ENCODE measurements around the gene B4GALNT4. TPM values are rescaled to one million over a fixed set of nuclear protein-coding genes. Genes with fewer than 3 reads are reported as not detected.
"Not testable (repeated sequence)": the region's sequence is repeated elsewhere in the genome, so short reads cannot be mapped to it uniquely, and the experiment has no call there.

The B4GALNT4 gene
- total and polyA plus RNA-seq, 4 donors, result 0.15 to 0.42 (median 0.42) TPM; not detected in 1

DNA sequence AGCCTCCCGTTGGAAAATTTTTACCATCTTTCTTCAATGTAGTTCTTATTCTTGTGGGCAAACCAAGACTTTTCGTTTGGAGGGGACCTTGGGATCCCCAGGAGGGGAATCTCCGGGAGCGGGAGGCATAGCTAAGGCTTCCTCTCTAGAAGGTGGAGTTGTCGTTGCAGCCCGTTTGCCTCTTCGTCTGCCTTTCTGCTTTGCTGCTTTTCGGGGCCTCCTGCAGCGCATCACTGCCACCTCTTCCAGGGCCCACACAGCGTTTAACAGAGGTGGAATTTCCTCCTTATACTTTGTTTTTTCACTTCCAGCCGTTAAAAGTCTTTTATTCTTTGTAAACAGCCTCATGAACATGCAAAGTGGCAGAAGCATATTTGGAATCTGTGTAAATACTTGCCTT lies 45.1 kb upstream of the B4GALNT4 start (continued):
- TF ChIP-seq JUND (IDR thresholded peaks at IDR 0.05), result no peak
- no peak for TF ChIP-seq TAF1 (conservative IDR thresholded peaks at IDR 0.05)

DNA sequence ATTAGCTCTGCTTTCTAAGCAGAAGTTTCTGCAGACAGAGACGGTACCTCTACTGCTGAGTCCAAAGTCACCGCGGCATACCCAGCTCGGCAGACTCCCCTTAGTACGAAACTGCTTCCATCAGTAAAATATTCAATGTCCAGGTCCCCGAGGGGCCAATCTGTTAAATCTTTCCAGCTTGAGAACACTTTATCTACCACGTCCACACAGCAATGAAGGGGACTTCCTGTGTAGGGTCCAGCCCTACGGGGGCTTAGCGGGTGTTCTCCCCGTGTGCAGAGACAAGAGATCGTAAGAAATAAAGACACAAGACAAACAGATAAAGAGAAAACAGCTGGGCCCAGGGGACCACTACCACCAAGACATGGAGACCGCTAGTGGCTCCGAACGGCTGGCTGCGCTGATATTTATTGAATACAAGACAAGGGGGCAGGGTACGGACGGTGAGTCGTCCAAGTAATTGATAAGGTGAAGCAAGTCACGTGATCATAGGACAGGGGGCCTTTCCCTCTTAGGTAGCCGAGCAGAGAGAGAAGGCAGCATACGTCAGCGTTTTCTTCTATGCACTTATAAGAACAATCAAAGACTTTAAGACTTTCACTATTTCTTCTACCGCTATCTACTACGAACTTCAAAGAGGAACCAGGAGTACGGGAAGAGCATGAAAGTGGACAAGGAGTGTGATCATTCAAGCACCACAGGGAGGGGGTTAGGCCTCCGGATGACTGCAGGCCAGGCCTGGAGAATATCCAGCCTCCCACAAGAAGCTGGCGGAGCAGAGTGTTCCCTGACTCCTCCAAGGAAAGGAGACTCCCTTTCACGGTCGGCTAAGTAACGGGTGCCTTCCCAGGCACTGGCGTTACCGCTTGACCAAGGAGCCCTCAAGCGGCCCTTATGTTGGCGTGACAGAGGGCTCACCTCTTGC lies 44.4 kb upstream of the B4GALNT4 start:
- H3K27me3 ChIP-seq (ENCODE audit: control insufficient read depth in 4 of 4, insufficient read depth in 4 of 4, low read length in 3 of 4); H3K9me3 ChIP-seq (ENCODE audit: control insufficient read depth in 4 of 4, low read length in 3 of 4); DNase-seq (ENCODE audit: low spot score); H3K9ac ChIP-seq (ENCODE audit: low read depth in 1 of 2, low read length in 2 of 2); H3K36me3 ChIP-seq (ENCODE audit: control insufficient read depth in 4 of 4, insufficient read depth in 3 of 4, low read depth in 1 of 4, low read length in 3 of 4); H3K4me3 ChIP-seq (ENCODE audit: low read depth in 1 of 3, low read length in 3 of 3): not testable (repeated sequence)
- WGBS, result 74% methylated on average over 26 of the region's 34 CpGs
- H3K27ac ChIP-seq (ENCODE audit: low read depth in 1 of 2, low read length in 2 of 2), result peak overlapping the region; percentile 4 to 42
- peaks cover 0 to 17% (median 10%) of the 10 kb centered on the region in 4 donors for H3K4me1 ChIP-seq (ENCODE audit: control insufficient read depth in 4 of 4, insufficient read depth in 4 of 4, low read length in 3 of 4)

DNA sequence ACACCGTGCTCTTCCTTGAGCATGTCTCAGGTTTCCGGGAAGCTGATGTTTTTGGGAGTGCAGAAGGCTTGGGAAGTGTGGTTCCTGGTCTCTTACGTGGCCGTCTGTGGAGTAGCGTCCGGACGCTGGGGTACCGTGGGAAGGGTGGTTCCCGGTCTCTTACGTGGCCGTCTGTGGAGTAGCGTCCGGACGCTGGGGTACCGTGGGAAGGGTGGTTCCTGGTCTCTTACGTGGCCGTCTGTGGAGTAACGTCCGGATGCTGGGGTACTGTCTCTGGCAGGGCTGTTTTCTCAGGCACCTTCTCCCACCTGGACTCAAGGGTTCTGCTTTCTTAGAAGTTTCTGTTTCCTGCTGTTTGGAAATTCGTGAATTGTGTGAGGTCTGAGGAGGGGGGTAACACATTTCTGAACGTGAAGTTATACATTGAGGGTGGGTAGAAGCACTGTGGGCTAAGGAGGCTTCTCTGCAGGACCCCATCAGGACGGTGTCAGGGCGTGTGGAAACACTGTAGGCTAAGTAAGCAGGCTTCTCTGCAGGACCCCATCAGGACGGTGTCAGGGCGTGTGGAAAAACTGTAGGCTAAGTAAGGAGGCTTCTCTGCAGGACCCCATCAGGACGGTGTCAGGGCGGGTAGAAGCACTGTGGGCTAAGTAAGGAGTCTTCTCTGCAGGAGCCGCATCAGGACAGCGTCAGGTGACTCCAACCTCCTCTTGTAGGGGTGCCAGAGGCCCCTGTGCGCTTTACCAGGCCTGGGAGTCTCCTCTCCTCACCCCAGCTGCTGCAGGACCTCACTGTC lies 43.3 kb upstream of the B4GALNT4 start:
- Histone ChIP-seq H3K36me3 (ENCODE audit: control insufficient read depth in 4 of 4, insufficient read depth in 3 of 4, low read depth in 1 of 4, low read length in 3 of 4) (no peaks in the 10 kb centered on the region), H3K9ac (ENCODE audit: low read depth in 1 of 2, low read length in 2 of 2) (peak overlapping the region; percentile 11 to 57)

DNA sequence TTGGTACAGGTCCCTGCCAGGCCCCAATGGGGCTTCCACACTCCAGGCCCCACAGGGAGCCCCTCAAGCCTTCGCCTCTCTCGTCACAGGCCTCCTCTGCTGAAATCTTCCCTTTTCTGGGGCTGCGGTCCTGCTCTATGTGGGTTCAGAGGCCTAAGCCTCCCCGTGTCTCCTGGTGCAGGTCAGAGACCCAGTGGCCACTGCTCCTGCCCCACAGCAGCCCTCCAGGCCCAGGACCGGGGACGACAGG lies 42.8 kb upstream of the B4GALNT4 start:
- H3K9me3 ChIP-seq (ENCODE audit: control insufficient read depth in 4 of 4, low read length in 3 of 4), result no peaks in the 10 kb centered on the region
- H3K9ac ChIP-seq (ENCODE audit: low read depth in 1 of 2, low read length in 2 of 2), result peak overlapping the region; percentile 4 to 57
- no peak for DNase-seq (ENCODE audit: low spot score)
- TF ChIP-seq NR2F2 (IDR thresholded peaks at IDR 0.05) (no peak), RXRA (IDR thresholded peaks at IDR 0.05) (peak; percentile 58 to 85)
- H3K27ac ChIP-seq (ENCODE audit: low read depth in 1 of 2, low read length in 2 of 2), result peak overlapping the region; percentile 76 to 92
- peaks cover 0 to 14% (median 10%) of the 10 kb centered on the region in 4 donors for H3K4me1 ChIP-seq (ENCODE audit: control insufficient read depth in 4 of 4, insufficient read depth in 4 of 4, low read length in 3 of 4)
- H3K27me3 ChIP-seq (ENCODE audit: control insufficient read depth in 4 of 4, insufficient read depth in 4 of 4, low read length in 3 of 4), result no peaks in the 10 kb centered on the region
- 60% methylated on average over 6 of the region's 6 CpGs for WGBS
- no peak overlapping the region for H3K4me3 ChIP-seq (ENCODE audit: low read depth in 1 of 3, low read length in 3 of 3)
- no peaks in the 10 kb centered on the region for H3K36me3 ChIP-seq (ENCODE audit: control insufficient read depth in 4 of 4, insufficient read depth in 3 of 4, low read depth in 1 of 4, low read length in 3 of 4)

More for the DNA sequence above, 43.3 kb upstream of the B4GALNT4 start:
- Histone ChIP-seq H3K9me3 (ENCODE audit: control insufficient read depth in 4 of 4, low read length in 3 of 4) (no peaks in the 10 kb centered on the region), H3K27ac (ENCODE audit: low read depth in 1 of 2, low read length in 2 of 2) (peak overlapping the region; percentile 76 to 92), H3K27me3 (ENCODE audit: control insufficient read depth in 4 of 4, insufficient read depth in 4 of 4, low read length in 3 of 4) (no peaks in the 10 kb centered on the region), H3K4me3 (ENCODE audit: low read depth in 1 of 3, low read length in 3 of 3) (no peak overlapping the region), H3K4me1 (ENCODE audit: control insufficient read depth in 4 of 4, insufficient read depth in 4 of 4, low read length in 3 of 4) (peaks cover 0 to 15% (median 10%) of the 10 kb centered on the region in 4 donors)
- DNase-seq (ENCODE audit: low spot score), result no peak
- WGBS, result 88% methylated on average over 30 of the region's 30 CpGs
- TF ChIP-seq GABPA (IDR thresholded peaks at IDR 0.05 in 1 of 2, conservative IDR thresholded peaks at IDR 0.05 in 1 of 2), result no peak

DNA sequence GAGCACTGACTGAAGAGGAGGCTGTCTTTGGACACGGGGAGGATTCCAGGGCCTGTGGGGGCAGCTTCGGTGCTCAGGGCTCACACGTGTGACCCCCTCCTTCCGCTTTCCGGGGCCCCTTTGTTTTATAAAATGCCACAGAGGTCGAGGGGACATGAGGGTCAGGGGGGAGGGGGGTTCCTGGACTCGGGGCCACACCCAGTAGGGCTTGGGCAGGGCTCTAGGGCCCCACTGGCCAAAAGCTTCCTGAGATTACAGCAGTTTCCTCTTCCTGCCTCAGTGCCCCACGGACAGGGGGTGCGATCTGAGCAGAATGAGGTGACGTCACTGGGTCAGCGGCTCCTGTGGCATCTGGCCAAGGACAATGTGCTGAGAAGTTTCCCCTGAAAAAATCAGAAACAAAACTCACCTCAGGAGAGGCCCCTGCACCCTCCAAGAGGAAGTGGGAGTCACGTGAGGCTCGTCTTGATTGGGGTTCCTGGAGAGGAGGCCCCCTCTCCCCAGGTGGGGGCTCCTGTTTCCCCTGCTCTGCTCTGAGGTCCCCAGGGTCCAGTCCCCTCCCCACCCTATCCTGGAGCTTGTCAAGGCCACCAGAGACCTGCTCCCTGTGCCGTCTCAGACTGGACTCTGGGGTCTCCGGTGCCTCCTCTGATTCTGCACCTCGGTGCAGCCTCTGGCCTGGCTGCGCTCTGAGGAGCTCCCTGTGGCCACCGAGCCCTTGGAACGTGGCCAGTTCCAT lies 42.3 kb upstream of the B4GALNT4 start:
- no peak for DNase-seq (ENCODE audit: low spot score)
- H3K27me3 ChIP-seq (ENCODE audit: control insufficient read depth in 4 of 4, insufficient read depth in 4 of 4, low read length in 3 of 4), result no peaks in the 10 kb centered on the region
- 23% methylated on average over 19 of the region's 19 CpGs for WGBS
- H3K9me3 ChIP-seq (ENCODE audit: control insufficient read depth in 4 of 4, low read length in 3 of 4), result no peaks in the 10 kb centered on the region
- peak overlapping the region; percentile 3 to 44 (median 15) for H3K4me3 ChIP-seq (ENCODE audit: low read depth in 1 of 3, low read length in 3 of 3)
- H3K4me1 ChIP-seq (ENCODE audit: control insufficient read depth in 4 of 4, insufficient read depth in 4 of 4, low read length in 3 of 4), result peaks cover 0 to 14% (median 10%) of the 10 kb centered on the region in 4 donors
- no peaks in the 10 kb centered on the region for H3K36me3 ChIP-seq (ENCODE audit: control insufficient read depth in 4 of 4, insufficient read depth in 3 of 4, low read depth in 1 of 4, low read length in 3 of 4)
- peak overlapping the region; percentile 57 to 78 for H3K9ac ChIP-seq (ENCODE audit: low read depth in 1 of 2, low read length in 2 of 2)
- peak overlapping the region; percentile 76 to 92 for H3K27ac ChIP-seq (ENCODE audit: low read depth in 1 of 2, low read length in 2 of 2)
- TF ChIP-seq, protein P1, sequence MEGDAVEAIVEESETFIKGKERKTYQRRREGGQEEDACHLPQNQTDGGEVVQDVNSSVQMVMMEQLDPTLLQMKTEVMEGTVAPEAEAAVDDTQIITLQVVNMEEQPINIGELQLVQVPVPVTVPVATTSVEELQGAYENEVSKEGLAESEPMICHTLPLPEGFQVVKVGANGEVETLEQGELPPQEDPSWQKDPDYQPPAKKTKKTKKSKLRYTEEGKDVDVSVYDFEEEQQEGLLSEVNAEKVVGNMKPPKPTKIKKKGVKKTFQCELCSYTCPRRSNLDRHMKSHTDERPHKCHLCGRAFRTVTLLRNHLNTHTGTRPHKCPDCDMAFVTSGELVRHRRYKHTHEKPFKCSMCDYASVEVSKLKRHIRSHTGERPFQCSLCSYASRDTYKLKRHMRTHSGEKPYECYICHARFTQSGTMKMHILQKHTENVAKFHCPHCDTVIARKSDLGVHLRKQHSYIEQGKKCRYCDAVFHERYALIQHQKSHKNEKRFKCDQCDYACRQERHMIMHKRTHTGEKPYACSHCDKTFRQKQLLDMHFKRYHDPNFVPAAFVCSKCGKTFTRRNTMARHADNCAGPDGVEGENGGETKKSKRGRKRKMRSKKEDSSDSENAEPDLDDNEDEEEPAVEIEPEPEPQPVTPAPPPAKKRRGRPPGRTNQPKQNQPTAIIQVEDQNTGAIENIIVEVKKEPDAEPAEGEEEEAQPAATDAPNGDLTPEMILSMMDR (IDR thresholded peaks at IDR 0.05; ENCODE audit: low read depth, low read length, missing input control), result no peak
- TF ChIP-seq HNF4A (conservative IDR thresholded peaks at IDR 0.05), result peak; percentile 26 to 35
- TF ChIP-seq NR2F2 (IDR thresholded peaks at IDR 0.05), result peak; percentile 97
- TF ChIP-seq EGR1 (IDR thresholded peaks at IDR 0.05; ENCODE audit: low read depth in 2 of 2), result peak in 1 of 2 donors; percentile 9
- TF ChIP-seq TAF1 (conservative IDR thresholded peaks at IDR 0.05), result no peak
- peak in 1 of 2 donors; percentile 15 for TF ChIP-seq RAD21 (IDR thresholded peaks at IDR 0.05)
- TF ChIP-seq HNF4G (IDR thresholded peaks at IDR 0.05), result no peak
- TF ChIP-seq JUND (IDR thresholded peaks at IDR 0.05), result peak; percentile 61 to 80
- no peak for TF ChIP-seq FOXA1 (IDR thresholded peaks at IDR 0.05)
- peak; percentile 42 for TF ChIP-seq YY1 (IDR thresholded peaks at IDR 0.05)
- peak; percentile 22 to 60 for TF ChIP-seq RXRA (IDR thresholded peaks at IDR 0.05)
